Spleen (tissue), 7 donors: Measurements from ENCODE around the gene HEG1.

Source experiments
- POLR2A ChIP-seq, 3 donors: fragments of 450-650 bp; IDR thresholded peaks; one replicate each; pipeline ENCODE4 v1.5.1; 2017; ENCODE audit warnings: antibody characterized with exemption in 3 of 3, mild to moderate bottlenecking in 1 of 3
- POLR2AphosphoS5 ChIP-seq, 3 donors: sonication (generic); formaldehyde crosslinking; IDR thresholded peaks; one replicate each; pipeline ENCODE4 v1.5.1; 2017; ENCODE audit warnings: antibody characterized with exemption in 3 of 3
- TF ChIP-seq, protein P1 (sequence below), 11 experiments: fragments of 200-600 bp in 7 of 11; fragments of 450-650 bp in 4 of 11; sonication (generic) in 4 of 11; IDR thresholded peaks in 8 of 11; conservative IDR thresholded peaks in 3 of 11; 1 replicate in 7 of 11; 2 replicates in 4 of 11; pipeline versions ENCODE4 v1.4.0 to v1.8.0; 2016 to 2021; ENCODE audit warnings: antibody characterized with exemption in 11 of 11, inconsistent platforms in 4 of 11, mild to moderate bottlenecking in 1 of 11
- donor health status: DM: no; HTN: no; CAD: no; lungs with moderate emphysema.
- donor health status: DM: no; HTN: no; CAD: no.
- donor health status: DM: no; HTN: no; CAD: no.

DNA sequence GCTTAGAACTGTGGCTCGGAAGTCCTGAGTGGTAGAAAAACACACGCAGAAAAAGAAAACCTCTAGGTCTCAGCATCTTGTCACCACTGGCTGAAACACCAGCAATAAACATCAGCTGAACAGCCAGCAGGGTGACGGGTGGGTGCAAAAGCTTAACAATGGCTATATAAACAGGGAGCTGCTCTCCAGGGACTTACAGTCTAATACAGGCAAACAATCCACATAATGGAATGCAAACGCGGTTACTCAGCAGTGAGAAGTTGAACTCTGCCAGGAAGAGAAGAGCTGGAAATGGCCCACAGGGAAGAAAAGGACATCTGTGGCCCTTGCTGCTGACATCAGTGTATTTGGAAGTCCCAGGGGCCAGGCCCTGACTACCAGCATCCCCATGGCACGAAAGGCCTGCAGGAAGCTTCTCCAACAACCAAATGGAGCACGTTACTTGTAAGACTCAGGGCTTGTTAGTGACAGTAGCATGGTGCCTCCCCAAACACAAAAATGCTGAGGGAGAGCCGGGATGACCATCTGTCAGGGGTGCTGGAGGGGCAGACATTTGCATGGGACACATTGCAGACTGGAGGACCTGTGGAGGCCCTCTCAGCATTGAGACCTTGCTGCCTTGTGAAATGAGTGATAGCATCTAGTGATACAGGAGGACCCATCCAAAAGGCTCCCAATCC, 3.0 kb downstream of the HEG1 start:
- TF ChIP-seq, protein P1, sequence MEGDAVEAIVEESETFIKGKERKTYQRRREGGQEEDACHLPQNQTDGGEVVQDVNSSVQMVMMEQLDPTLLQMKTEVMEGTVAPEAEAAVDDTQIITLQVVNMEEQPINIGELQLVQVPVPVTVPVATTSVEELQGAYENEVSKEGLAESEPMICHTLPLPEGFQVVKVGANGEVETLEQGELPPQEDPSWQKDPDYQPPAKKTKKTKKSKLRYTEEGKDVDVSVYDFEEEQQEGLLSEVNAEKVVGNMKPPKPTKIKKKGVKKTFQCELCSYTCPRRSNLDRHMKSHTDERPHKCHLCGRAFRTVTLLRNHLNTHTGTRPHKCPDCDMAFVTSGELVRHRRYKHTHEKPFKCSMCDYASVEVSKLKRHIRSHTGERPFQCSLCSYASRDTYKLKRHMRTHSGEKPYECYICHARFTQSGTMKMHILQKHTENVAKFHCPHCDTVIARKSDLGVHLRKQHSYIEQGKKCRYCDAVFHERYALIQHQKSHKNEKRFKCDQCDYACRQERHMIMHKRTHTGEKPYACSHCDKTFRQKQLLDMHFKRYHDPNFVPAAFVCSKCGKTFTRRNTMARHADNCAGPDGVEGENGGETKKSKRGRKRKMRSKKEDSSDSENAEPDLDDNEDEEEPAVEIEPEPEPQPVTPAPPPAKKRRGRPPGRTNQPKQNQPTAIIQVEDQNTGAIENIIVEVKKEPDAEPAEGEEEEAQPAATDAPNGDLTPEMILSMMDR (IDR thresholded peaks at IDR 0.05 in 8 of 11, conservative IDR thresholded peaks at IDR 0.05 in 3 of 11), result no peak
- TF ChIP-seq POLR2AphosphoS5 (IDR thresholded peaks at IDR 0.05), result no peak
- no peak for TF ChIP-seq POLR2A (IDR thresholded peaks at IDR 0.05)
